Mesenchymal stem cell (in vitro differentiated cells and primary cell): Measurements from ENCODE around the gene ANXA5.

Experiments
- DNase-seq: peaks from one replicate; pipeline ENCODE4 v3.0.0-alpha.2; 2013
- H2AFZ ChIP-seq: one replicate; pipeline ENCODE4 v1.6.1; 2013; ENCODE audit warnings: low read depth, mild to moderate bottlenecking, control low read depth, inconsistent platforms, low read length, moderate library complexity
- H2AK5ac ChIP-seq: 2 replicates; pipeline ENCODE4 v1.6.1; 2013; ENCODE audit warnings: low read length, moderate library complexity, mild to moderate bottlenecking, inconsistent platforms; ENCODE audit not compliant: severe bottlenecking
- H2BK120ac ChIP-seq: one replicate; pipeline ENCODE4 v1.6.1; 2013; ENCODE audit warnings: low read depth, mild to moderate bottlenecking, inconsistent platforms, low read length, moderate library complexity
- H2BK12ac ChIP-seq, 2 experiments: one replicate each; pipeline ENCODE4 v1.6.1; 2013; ENCODE audit warnings: inconsistent platforms in 2 of 2, low read length in 2 of 2, mild to moderate bottlenecking in 2 of 2, moderate library complexity in 2 of 2, control low read depth in 1 of 2
- H2BK15ac ChIP-seq: one replicate; pipeline ENCODE4 v1.6.1; 2013; ENCODE audit warnings: mild to moderate bottlenecking, low read depth, inconsistent platforms; ENCODE audit not compliant: poor library complexity, severe bottlenecking
- H2BK5ac ChIP-seq: 2 replicates; pipeline ENCODE4 v1.6.1; 2013; ENCODE audit warnings: low read depth, mild to moderate bottlenecking, low read length, control low read depth, inconsistent platforms; ENCODE audit not compliant: poor library complexity, severe bottlenecking
- H3K14ac ChIP-seq, 2 experiments: one replicate each; pipeline ENCODE4 v1.6.1; 2013; ENCODE audit warnings: inconsistent platforms in 2 of 2, low read length in 2 of 2, control low read depth in 1 of 2, mild to moderate bottlenecking in 1 of 2, moderate library complexity in 1 of 2
- H3K18ac ChIP-seq, 2 experiments: one replicate each; pipeline ENCODE4 v1.6.1; 2013; ENCODE audit warnings: inconsistent platforms in 2 of 2, low read length in 2 of 2, control low read depth in 1 of 2, low read depth in 1 of 2, mild to moderate bottlenecking in 1 of 2
- H3K23ac ChIP-seq, 2 experiments: one replicate each; pipeline ENCODE4 v1.6.1; 2013; ENCODE audit warnings: inconsistent platforms in 2 of 2, low read length in 2 of 2, mild to moderate bottlenecking in 2 of 2, moderate library complexity in 2 of 2, control low read depth in 1 of 2
- H3K27ac ChIP-seq: 2 replicates; pipeline ENCODE4 v1.5.1; 2013; ENCODE audit warnings: mild to moderate bottlenecking, moderate library complexity, low read length, control low read depth, inconsistent platforms; ENCODE audit not compliant: poor library complexity, severe bottlenecking
- H3K27me3 ChIP-seq, 2 experiments: 2 replicates each; pipeline versions ENCODE4 v1.6.1 to v1.7.0; 2013; ENCODE audit warnings: low read length in 2 of 2, mild to moderate bottlenecking in 2 of 2, moderate library complexity in 2 of 2, control low read depth in 1 of 2, inconsistent platforms in 1 of 2; ENCODE audit not compliant: control insufficient read depth in 1 of 2, insufficient read depth in 1 of 2
- H3K36me3 ChIP-seq, 2 experiments: 2 replicates each; pipeline versions ENCODE4 v1.6.1 to v1.7.0; 2013; ENCODE audit warnings: low read length in 2 of 2, control low read depth in 1 of 2, inconsistent platforms in 1 of 2, low read depth in 1 of 2, mild to moderate bottlenecking in 1 of 2; ENCODE audit not compliant: insufficient read depth in 2 of 2, control insufficient read depth in 1 of 2
- H3K4ac ChIP-seq, 2 experiments: one replicate each; pipeline ENCODE4 v1.6.1; 2013; ENCODE audit warnings: inconsistent platforms in 2 of 2, low read length in 2 of 2, mild to moderate bottlenecking in 2 of 2, moderate library complexity in 2 of 2, control low read depth in 1 of 2, low read depth in 1 of 2
- H3K4me1 ChIP-seq: 2 replicates; pipeline ENCODE4 v1.6.1; 2013; ENCODE audit warnings: low read depth, low read length, control low read depth; ENCODE audit not compliant: control insufficient read depth, insufficient read depth
- H3K4me2 ChIP-seq: 2 replicates; pipeline ENCODE4 v1.6.1; 2013; ENCODE audit warnings: low read length, mild to moderate bottlenecking, inconsistent platforms; ENCODE audit not compliant: poor library complexity, severe bottlenecking
- H3K4me3 ChIP-seq, 2 experiments: 2 replicates each; pipeline versions ENCODE4 v1.5.1 to v1.7.0; 2013; ENCODE audit warnings: low read length in 2 of 2, mild to moderate bottlenecking in 2 of 2, control low read depth in 1 of 2, low read depth in 1 of 2; ENCODE audit not compliant: insufficient read depth in 1 of 2
- H3K79me1 ChIP-seq: replicated peaks from 2 replicates; pipeline ENCODE4 v1.6.1; 2013; ENCODE audit warnings: mild to moderate bottlenecking, control low read depth, low read length, inconsistent platforms; ENCODE audit not compliant: poor library complexity, severe bottlenecking
- H3K9ac ChIP-seq: 2 replicates; pipeline ENCODE4 v1.7.0; 2013; ENCODE audit warnings: mild to moderate bottlenecking, low read length, moderate library complexity
- H3K9me3 ChIP-seq: 2 replicates; pipeline ENCODE4 v1.7.0; 2013; ENCODE audit warnings: mild to moderate bottlenecking, low read length; ENCODE audit not compliant: control insufficient read depth
- H4K8ac ChIP-seq: one replicate; pipeline ENCODE4 v1.6.1; 2013; ENCODE audit warnings: inconsistent platforms, mild to moderate bottlenecking, low read length, moderate library complexity
- H4K91ac ChIP-seq: one replicate; pipeline ENCODE4 v1.6.1; 2013; ENCODE audit warnings: mild to moderate bottlenecking, low read length, inconsistent platforms
- WGBS: methylation state at CpG from one replicate; pipeline ENCODE4 v1.1.7; 2013; ENCODE audit warnings: mixed read lengths; 5-methylcytosine and 5-hydroxymethylcytosine counted together

The ANXA5 gene

GRCh38 chr4:121656269-121656641, 40.5 kb downstream of the ANXA5 start:
- H3K18ac ChIP-seq, result no peak overlapping the region
- H4K8ac ChIP-seq, result no peak overlapping the region
- no peaks in the 10 kb centered on the region for H3K9me3 ChIP-seq
- peak; percentile 81 for DNase-seq
- H3K4me2 ChIP-seq, result no peak overlapping the region
- no peak overlapping the region for H2BK5ac ChIP-seq
- no peaks in the 10 kb centered on the region for H3K4me1 ChIP-seq
- no peak overlapping the region for H3K27ac ChIP-seq
- H2BK12ac ChIP-seq, result no peak overlapping the region
- H3K23ac ChIP-seq, result no peak overlapping the region
- H3K36me3 ChIP-seq, result no peaks in the 10 kb centered on the region
- no peak overlapping the region for H2BK15ac ChIP-seq
- no CpG with 5 or more reads among the region's 5 CpGs for WGBS
- H2AK5ac ChIP-seq, result no peak overlapping the region
- no peak overlapping the region for H2AFZ ChIP-seq
- H3K14ac ChIP-seq, result no peak overlapping the region
- H4K91ac ChIP-seq, result no peak overlapping the region
- no peak overlapping the region for H3K4me3 ChIP-seq
- H3K79me1 ChIP-seq, result no peaks in the 10 kb centered on the region
- no peak overlapping the region for H2BK120ac ChIP-seq
- no peak overlapping the region for H3K4ac ChIP-seq
- H3K27me3 ChIP-seq, result no peaks in the 10 kb centered on the region
- no peak overlapping the region for H3K9ac ChIP-seq

GRCh38 chr4:121655320-121656268, 41.2 kb downstream of the ANXA5 start:
- Histone ChIP-seq H3K23ac (no peak overlapping the region), H3K4ac (no peak overlapping the region), H3K36me3 (no peaks in the 10 kb centered on the region), H4K91ac (no peak overlapping the region), H3K4me2 (no peak overlapping the region), H2BK5ac (no peak overlapping the region), H3K27ac (no peak overlapping the region), H2BK12ac (no peak overlapping the region), H2AFZ (no peak overlapping the region), H3K18ac (no peak overlapping the region), H3K27me3 (no peaks in the 10 kb centered on the region), H3K9me3 (no peaks in the 10 kb centered on the region), H2BK15ac (no peak overlapping the region), H2BK120ac (no peak overlapping the region), H3K79me1 (no peaks in the 10 kb centered on the region), H2AK5ac (no peak overlapping the region), H4K8ac (no peak overlapping the region), H3K14ac (no peak overlapping the region), H3K4me1 (no peaks in the 10 kb centered on the region), H3K9ac (peak overlapping the region; percentile 37), H3K4me3 (no peak overlapping the region)
- DNase-seq, result no peak
- WGBS, result 91% methylated on average over 4 of the region's 7 CpGs

GRCh38 chr4:121654738-121655137, 42.0 kb downstream of the ANXA5 start:
- Histone ChIP-seq H3K79me1 (no peaks in the 10 kb centered on the region), H3K4me2 (no peak overlapping the region), H3K9ac (no peak overlapping the region), H2AK5ac (no peak overlapping the region), H3K4me3 (no peak overlapping the region), H3K4ac (no peak overlapping the region), H3K27ac (no peak overlapping the region), H3K14ac (no peak overlapping the region), H3K36me3 (no peaks in the 10 kb centered on the region), H2BK12ac (no peak overlapping the region), H4K8ac (no peak overlapping the region), H3K27me3 (no peaks in the 10 kb centered on the region), H4K91ac (no peak overlapping the region), H3K4me1 (no peaks in the 10 kb centered on the region), H3K18ac (no peak overlapping the region), H2BK5ac (no peak overlapping the region), H2BK120ac (no peak overlapping the region), H2BK15ac (no peak overlapping the region), H3K9me3 (no peaks in the 10 kb centered on the region), H3K23ac (no peak overlapping the region), H2AFZ (no peak overlapping the region)
- no CpG with 5 or more reads among the region's 3 CpGs for WGBS
- DNase-seq, result no peak

GRCh38 chr4:121653986-121654385, 42.8 kb downstream of the ANXA5 start:
- Histone ChIP-seq H4K91ac (no peak overlapping the region), H3K18ac (no peak overlapping the region), H2BK5ac (no peak overlapping the region), H3K23ac (no peak overlapping the region), H2BK12ac (no peak overlapping the region), H3K4me3 (no peak overlapping the region), H3K27me3 (no peaks in the 10 kb centered on the region), H3K36me3 (no peaks in the 10 kb centered on the region), H2AK5ac (no peak overlapping the region), H3K27ac (no peak overlapping the region), H3K4me2 (no peak overlapping the region), H3K79me1 (no peaks in the 10 kb centered on the region), H3K4me1 (no peaks in the 10 kb centered on the region), H3K9me3 (no peaks in the 10 kb centered on the region), H2BK15ac (no peak overlapping the region), H3K4ac (no peak overlapping the region), H3K9ac (no peak overlapping the region), H3K14ac (no peak overlapping the region), H2BK120ac (no peak overlapping the region), H4K8ac (no peak overlapping the region), H2AFZ (no peak overlapping the region)
- WGBS, result 95% methylated on average over 6 of the region's 6 CpGs
- DNase-seq, result no peak
